ENCODE measurements around the gene FAM169A. TPM values are rescaled to one million over a fixed set of nuclear protein-coding genes. Genes with fewer than 3 reads are reported as not detected.
"Not testable (repeated sequence)": the region's sequence is repeated elsewhere in the genome, so short reads cannot be mapped to it uniquely, and the experiment has no call there.

Gene FAM169A
- total RNA-seq, 1 experiment from 2014 or later = 13.5 TPM

DNA sequence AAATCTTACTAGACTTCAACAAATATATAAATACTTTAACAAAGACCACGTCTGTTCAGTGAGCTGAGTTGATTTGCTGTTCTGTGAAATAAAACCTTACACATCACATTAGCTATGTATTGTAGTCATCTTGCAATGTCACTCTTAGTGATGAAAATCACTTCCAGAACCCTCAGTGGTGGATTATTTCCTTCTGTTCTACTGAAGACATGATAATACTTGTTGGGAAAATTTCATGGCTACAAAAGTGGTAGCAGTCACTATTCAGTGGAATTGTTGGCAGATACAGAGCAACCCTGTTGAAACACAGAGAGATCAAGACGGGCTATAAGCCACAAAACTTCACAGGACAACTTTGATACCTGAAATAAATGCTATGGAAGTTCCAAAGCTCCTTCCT lies 26.7 kb upstream of the FAM169A start:
- CTCF ChIA-PET = interaction anchor here (0.6 to 1.4 kb wide), 3 partner anchors 10 to 1086 kb away, joined by 3 to 7 read pairs (median 4); partner anchors contain the start of genes GFM2 and NSA2
- BruUV-seq (replicated peaks) = no TSS peak
- no peak overlapping the region for H3K27ac Mint-ChIP-seq (ENCODE audit: low read depth, unreplicated experiment)
- no peaks in the 10 kb centered on the region for H3K36me3 Mint-ChIP-seq (ENCODE audit: insufficient read depth, unreplicated experiment)
- TF ChIP-seq, protein P1, sequence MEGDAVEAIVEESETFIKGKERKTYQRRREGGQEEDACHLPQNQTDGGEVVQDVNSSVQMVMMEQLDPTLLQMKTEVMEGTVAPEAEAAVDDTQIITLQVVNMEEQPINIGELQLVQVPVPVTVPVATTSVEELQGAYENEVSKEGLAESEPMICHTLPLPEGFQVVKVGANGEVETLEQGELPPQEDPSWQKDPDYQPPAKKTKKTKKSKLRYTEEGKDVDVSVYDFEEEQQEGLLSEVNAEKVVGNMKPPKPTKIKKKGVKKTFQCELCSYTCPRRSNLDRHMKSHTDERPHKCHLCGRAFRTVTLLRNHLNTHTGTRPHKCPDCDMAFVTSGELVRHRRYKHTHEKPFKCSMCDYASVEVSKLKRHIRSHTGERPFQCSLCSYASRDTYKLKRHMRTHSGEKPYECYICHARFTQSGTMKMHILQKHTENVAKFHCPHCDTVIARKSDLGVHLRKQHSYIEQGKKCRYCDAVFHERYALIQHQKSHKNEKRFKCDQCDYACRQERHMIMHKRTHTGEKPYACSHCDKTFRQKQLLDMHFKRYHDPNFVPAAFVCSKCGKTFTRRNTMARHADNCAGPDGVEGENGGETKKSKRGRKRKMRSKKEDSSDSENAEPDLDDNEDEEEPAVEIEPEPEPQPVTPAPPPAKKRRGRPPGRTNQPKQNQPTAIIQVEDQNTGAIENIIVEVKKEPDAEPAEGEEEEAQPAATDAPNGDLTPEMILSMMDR (IDR thresholded peaks at IDR 0.05; ENCODE audit: unreplicated experiment) = no peak
- POLR2A ChIA-PET = interaction anchor here (0.7 to 1.9 kb wide), 2 partner anchors 37 to 126 kb away, joined by 3 to 5 read pairs; partner anchors contain the start of genes GFM2 and NSA2
- DNase-seq (ENCODE audit: unreplicated experiment) = no peak
- H3K4me1 Mint-ChIP-seq (ENCODE audit: insufficient read depth, unreplicated experiment) = peaks cover 10% of the 10 kb centered on the region
- H3K27me3 Mint-ChIP-seq (ENCODE audit: insufficient read depth, unreplicated experiment) = peaks cover 11% of the 10 kb centered on the region
- intact Hi-C loops (cut with micrococcal nuclease) = no loop called here
- peaks cover 12% of the 10 kb centered on the region for H3K9me3 Mint-ChIP-seq (ENCODE audit: unreplicated experiment)
- no peak overlapping the region for H3K4me3 Mint-ChIP-seq (ENCODE audit: unreplicated experiment)

DNA sequence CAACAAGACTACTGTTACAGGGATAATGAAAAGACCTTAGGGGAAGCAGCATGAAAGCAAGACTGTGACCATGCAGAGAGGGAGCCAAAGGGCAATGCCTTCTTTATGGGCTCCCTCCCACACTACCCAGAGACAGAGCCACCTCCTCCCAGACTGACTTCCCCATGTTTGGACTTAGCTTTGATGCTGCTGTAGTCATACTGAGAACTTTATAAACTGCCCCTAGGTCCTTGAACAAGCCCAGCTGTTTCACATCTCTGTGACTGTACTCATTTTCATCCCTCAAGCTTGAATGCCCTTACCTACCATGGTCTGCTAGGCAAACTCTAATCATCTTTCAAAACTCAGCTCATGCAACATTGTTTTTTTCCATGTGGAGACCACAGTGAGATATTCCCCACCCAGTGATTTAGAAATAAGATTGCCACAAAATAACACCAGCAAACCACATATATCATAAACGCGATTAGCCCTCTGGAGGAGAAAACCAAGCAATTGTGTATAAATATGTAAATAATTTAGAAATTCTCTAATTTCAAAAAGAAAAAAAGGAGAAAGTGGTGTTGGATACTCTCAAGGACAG lies 23.4 kb upstream of the FAM169A start:
- no peak for DNase-seq (ENCODE audit: unreplicated experiment)
- intact Hi-C loops (cut with micrococcal nuclease) = no loop called here
- Mint-ChIP-seq H3K27me3 (ENCODE audit: insufficient read depth, unreplicated experiment) (peaks cover 12% of the 10 kb centered on the region), H3K27ac (ENCODE audit: low read depth, unreplicated experiment) (no peak overlapping the region), H3K4me3 (ENCODE audit: unreplicated experiment) (no peak overlapping the region), H3K36me3 (ENCODE audit: insufficient read depth, unreplicated experiment) (no peaks in the 10 kb centered on the region), H3K9me3 (ENCODE audit: unreplicated experiment) (peaks cover 4% of the 10 kb centered on the region), H3K4me1 (ENCODE audit: insufficient read depth, unreplicated experiment) (no peaks in the 10 kb centered on the region)
- no TSS peak for BruUV-seq (replicated peaks)
- ChIA-PET POLR2A (interaction anchor here (0.8 kb wide), 1 partner anchor 107 kb away, joined by 3 read pairs; no protein-coding TSS in a partner anchor), CTCF (interaction anchor here (0.6 kb wide), 2 partner anchors 163 to 169 kb away, joined by 3 to 4 read pairs; no protein-coding TSS in a partner anchor)
- TF ChIP-seq, protein P1 (IDR thresholded peaks at IDR 0.05; ENCODE audit: unreplicated experiment) = no peak

DNA sequence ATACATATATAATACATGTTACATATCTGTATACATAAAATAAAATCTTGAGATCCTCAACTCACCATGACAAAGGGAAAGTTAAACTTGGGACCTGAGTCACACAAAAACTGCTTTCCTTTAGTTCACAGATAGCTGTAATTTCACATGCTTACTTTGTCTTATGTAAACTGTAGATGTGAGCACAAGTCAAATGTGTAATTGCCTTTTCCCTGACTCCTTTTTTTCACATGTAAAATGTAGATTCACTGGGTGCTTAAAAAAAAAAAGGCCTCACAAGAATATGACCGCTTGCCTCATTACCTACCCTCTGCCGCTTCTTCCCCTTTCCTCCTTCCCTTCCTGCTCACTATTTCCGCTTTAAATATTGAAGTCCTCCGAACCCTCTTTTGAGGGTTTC lies 21.9 kb upstream of the FAM169A start:
- intact Hi-C loops (cut with micrococcal nuclease) = no loop called here
- no peaks in the 10 kb centered on the region for H3K9me3 Mint-ChIP-seq (ENCODE audit: unreplicated experiment)
- POLR2A ChIA-PET = no interaction called here
- TF ChIP-seq, protein P1 (IDR thresholded peaks at IDR 0.05; ENCODE audit: unreplicated experiment) = no peak
- H3K27ac Mint-ChIP-seq (ENCODE audit: low read depth, unreplicated experiment) = no peak overlapping the region
- H3K27me3 Mint-ChIP-seq (ENCODE audit: insufficient read depth, unreplicated experiment) = peaks cover 12% of the 10 kb centered on the region
- DNase-seq (ENCODE audit: unreplicated experiment) = no peak
- no peaks in the 10 kb centered on the region for H3K4me1 Mint-ChIP-seq (ENCODE audit: insufficient read depth, unreplicated experiment)
- no peak overlapping the region for H3K4me3 Mint-ChIP-seq (ENCODE audit: unreplicated experiment)
- H3K36me3 Mint-ChIP-seq (ENCODE audit: insufficient read depth, unreplicated experiment) = no peaks in the 10 kb centered on the region
- CTCF ChIA-PET = no interaction called here
- BruUV-seq (replicated peaks) = no TSS peak

DNA sequence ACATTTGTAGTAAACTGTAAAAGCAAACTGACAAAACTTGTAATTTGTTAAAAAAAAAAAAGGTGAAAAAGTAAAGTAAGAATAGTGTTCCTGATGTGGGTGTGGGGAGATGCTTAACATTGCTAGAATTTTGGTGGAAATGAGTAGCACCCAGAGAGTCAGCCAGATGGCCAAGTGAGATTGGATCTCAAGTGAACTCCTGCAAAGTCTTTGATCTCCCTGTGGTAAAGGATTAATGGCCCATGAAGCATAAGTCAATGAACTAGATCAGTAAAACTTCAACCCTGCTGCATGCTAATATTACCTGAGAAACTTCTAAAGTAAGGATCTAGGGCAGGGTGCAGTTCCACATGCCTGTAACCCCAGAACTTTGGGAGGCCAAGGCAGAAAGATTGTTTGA lies 19.0 kb upstream of the FAM169A start:
- BruUV-seq (replicated peaks) = no TSS peak
- no peak for DNase-seq (ENCODE audit: unreplicated experiment)
- H3K27ac Mint-ChIP-seq (ENCODE audit: low read depth, unreplicated experiment) = no peak overlapping the region

DNA sequence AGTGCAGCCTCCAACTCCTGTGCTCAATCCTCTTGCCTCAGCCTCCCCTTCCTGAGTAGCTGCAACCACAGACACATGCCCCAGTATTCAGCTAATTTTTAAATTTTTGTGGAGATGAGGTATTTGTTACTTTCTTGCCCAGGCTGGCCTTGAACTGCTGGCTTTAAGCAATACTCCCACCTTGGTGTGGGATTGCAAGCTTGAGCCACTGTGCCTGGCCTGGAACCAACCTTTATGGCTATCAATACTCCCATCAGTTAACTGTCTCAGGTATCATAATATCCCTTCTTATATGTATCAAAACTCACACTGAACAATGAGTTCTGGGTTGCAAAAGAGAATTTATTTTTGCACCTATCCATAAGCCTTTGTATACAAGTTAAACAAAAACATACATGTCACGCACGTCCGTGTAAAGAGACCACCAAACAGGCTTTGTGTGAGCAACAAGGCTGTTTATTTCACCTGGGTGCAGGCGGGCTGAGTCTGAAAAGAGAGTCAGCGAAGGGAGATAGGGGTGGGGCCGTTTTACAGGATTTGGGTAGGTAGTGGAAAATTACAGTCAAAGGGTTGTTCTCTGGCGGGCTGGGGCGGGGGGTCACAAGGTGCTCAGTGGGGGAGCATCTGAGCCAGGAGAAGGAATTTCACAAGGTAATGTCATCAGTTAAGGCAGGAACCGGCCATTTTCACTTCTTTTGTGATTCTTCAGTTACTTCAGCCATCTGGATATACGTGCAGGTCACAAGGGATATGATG lies 16.4 kb upstream of the FAM169A start:
- DNase-seq (ENCODE audit: unreplicated experiment); BruUV-seq (replicated peaks); intact Hi-C loops (cut with micrococcal nuclease); H3K4me1 Mint-ChIP-seq (ENCODE audit: insufficient read depth, unreplicated experiment); H3K9me3 Mint-ChIP-seq (ENCODE audit: unreplicated experiment); H3K36me3 Mint-ChIP-seq (ENCODE audit: insufficient read depth, unreplicated experiment); CTCF ChIA-PET; H3K27me3 Mint-ChIP-seq (ENCODE audit: insufficient read depth, unreplicated experiment); H3K4me3 Mint-ChIP-seq (ENCODE audit: unreplicated experiment); H3K27ac Mint-ChIP-seq (ENCODE audit: low read depth, unreplicated experiment); POLR2A ChIA-PET: not testable (repeated sequence)

More for the DNA sequence above, 19.0 kb upstream of the FAM169A start:
- Mint-ChIP-seq H3K36me3 (ENCODE audit: insufficient read depth, unreplicated experiment) (no peaks in the 10 kb centered on the region), H3K27me3 (ENCODE audit: insufficient read depth, unreplicated experiment) (peaks cover 12% of the 10 kb centered on the region), H3K4me3 (ENCODE audit: unreplicated experiment) (no peak overlapping the region), H3K4me1 (ENCODE audit: insufficient read depth, unreplicated experiment) (no peaks in the 10 kb centered on the region), H3K9me3 (ENCODE audit: unreplicated experiment) (no peaks in the 10 kb centered on the region)
- ChIA-PET CTCF (no interaction called here), POLR2A (interaction anchor here (0.7 kb wide), 1 partner anchor 46 kb away, joined by 3 read pairs; no protein-coding TSS in a partner anchor)
- TF ChIP-seq, protein P1 (IDR thresholded peaks at IDR 0.05; ENCODE audit: unreplicated experiment) = no peak
- intact Hi-C loops (cut with micrococcal nuclease) = no loop called here
